ENCODE results near the gene SMIM45.

Gene SMIM45

GRCh38 chr22:41915035-41915785 lies 36.7 kb upstream of the SMIM45 start, which contains the start of gene SHISA8:
Gene SHISA8 (minus strand): TSS chr22:41915074. CDS start chr22:41914667, 407 bp downstream.
- in situ Hi-C loops (cut with MboI; ENCODE audit: low sequenced_read_pairs), result no loop called here

DNA sequence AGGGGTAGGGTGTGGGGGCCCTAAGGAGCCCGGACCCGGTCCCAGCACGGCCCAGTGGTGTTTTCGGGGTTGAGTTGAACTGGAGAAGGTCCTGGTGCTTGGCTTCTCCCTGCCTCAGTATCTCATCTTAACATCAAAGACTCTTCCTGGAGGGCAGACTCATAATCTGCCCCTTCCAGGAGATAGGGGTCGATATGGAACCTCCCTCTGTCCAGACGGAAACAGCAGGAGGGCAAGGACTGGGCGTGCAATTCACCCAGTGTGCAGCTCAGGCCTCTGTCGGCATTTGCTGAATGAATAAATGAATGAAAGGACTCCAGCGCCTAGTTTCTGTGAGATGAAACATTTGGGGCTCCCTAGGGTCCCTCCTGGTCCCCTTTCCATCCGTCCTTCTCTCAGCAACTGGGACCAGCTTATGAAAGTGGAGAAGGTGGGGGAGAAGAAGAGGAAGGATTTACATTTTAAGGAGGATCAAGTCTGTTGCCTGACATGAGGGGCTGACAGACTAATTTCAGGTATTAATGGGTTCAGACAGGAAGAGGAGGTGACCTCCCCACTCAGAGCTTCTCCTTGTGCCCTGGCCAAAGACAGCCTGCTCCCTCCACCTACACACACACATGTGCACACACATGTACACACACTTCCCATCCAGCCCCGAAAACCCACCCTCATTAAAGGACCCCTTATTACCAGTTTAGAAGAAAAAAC lies 36.0 kb upstream of the SMIM45 start:
- in situ Hi-C loops (cut with MboI; ENCODE audit: low sequenced_read_pairs), result no loop called here

DNA sequence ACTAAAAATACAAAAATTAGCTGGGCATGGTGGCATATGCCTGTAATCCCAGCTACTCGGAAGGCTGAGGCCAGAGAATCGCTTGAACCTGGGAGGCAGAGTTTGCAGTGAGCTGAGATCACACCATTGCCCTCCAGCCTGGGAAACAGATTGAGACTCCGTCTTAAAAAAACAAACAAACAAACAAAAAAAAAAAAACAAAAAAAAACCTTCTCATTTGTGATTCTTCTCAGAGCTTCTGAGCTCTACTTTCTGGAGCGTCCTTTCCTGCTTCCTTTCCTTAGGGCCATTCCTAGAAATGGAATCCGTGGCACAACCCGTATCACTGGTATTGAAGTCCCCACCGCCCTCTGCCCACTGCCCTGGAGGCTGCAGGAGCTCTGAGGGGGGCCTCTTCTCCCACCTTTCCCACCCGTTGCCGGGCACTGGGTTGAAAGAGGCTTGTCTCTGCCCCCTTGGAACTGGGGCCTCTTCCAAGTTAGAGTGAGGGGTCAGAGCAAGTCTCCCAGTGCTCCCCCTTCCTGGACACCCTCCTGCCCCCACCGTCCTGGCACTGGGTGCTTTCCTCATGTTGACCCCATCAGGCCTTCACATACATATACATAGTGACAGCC lies 35.1 kb upstream of the SMIM45 start:
- in situ Hi-C loops (cut with MboI; ENCODE audit: low sequenced_read_pairs), result no loop called here

- in situ Hi-C loops (cut with MboI; ENCODE audit: low sequenced_read_pairs), result no loop called here
These were observed 34.5 kb upstream of the SMIM45 start for GRCh38 chr22:41917375-41917902.

DNA sequence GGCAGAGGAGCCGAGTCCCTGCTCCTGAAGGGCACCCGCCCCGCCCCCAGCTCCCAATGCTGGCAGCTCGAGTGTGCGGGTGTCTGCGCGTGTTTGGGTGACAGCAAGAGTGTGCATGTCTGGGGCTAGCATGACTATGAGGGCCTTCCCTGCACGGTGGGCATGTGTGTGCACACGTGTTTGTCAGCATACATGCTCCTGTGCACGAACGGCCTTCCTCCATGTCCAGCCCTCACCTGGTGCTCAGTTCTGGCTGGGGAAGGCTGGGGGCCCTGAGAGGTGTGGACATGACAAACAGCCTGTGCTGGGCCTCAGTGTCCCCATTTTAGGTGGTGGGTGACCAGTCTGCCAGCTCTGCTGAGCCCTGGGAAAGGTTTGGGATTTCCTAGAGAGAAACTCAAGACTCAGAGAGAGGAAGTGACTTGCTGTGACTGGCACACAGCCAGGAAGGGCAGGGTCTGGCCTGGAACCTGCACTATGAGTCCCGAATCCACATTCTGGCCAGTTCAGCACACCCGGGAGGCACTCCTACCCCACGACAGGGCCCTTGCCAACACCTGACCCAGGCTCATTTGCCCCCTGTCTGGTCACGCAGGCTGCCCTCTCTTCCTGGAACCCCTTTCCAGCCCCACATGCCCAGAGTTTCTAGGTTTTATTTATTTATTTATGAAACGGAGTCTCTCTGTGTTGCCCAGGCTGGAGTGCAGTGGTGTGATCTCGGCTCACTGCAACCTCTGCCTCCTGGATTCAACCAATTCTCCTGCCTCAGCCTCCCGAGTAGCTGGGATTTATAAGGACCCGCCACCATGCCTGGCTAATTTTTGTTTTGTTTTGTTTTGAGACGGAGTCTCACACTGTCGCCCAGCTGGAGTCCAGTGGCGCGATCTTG lies 33.8 kb upstream of the SMIM45 start:
- in situ Hi-C loops (cut with MboI; ENCODE audit: low sequenced_read_pairs), result no loop called here

DNA sequence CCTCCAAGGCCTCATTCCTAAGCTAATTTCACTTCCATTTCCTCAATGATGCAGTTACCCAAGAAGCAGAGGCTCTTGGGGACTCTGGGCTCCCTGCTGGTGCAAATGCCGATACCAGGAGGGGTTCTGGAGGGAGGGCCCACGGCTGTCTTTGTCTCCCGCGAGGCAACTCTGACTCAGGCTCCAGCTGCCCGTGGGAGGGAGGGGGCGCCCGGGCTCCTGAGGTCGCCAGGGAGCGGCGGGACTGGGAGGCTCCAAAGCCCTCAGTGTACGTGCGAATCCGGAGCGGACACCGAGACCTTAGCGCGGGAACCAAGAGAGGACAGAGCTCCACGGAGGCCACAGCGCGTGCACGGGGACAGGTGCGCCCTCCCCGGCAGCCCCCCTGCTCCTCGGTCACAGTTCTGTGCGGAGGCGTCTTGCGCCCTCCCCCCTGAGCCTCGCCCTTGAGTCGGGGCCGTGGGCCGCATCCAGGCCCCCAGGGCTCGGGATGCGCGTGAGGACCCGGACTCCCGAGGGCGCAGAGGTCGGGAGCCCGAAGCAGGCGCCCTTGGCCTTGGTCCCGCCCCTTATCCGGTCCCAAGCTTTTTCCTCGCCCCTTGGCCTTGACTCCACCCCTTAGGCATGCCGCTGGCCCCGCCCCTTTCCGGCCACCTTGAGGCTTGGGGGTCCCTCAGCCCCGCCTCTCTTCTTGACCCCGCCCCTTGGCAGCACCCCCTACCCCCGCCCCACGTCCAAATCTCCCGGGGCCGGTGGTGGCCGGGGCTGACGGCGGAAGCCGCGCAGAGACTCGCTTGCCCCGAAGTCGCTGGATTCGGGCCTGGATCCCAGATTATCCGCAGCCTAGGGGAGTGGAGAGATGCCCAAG lies 32.4 kb upstream of the SMIM45 start:
- in situ Hi-C loops (cut with MboI; ENCODE audit: low sequenced_read_pairs), result no loop called here

GRCh38 chr22:41920271-41920976 lies 31.5 kb upstream of the SMIM45 start:
- in situ Hi-C loops (cut with MboI; ENCODE audit: low sequenced_read_pairs), result no loop called here

GRCh38 chr22:41922328-41922727 lies 29.6 kb upstream of the SMIM45 start:
- in situ Hi-C loops (cut with MboI; ENCODE audit: low sequenced_read_pairs), result no loop called here

DNA sequence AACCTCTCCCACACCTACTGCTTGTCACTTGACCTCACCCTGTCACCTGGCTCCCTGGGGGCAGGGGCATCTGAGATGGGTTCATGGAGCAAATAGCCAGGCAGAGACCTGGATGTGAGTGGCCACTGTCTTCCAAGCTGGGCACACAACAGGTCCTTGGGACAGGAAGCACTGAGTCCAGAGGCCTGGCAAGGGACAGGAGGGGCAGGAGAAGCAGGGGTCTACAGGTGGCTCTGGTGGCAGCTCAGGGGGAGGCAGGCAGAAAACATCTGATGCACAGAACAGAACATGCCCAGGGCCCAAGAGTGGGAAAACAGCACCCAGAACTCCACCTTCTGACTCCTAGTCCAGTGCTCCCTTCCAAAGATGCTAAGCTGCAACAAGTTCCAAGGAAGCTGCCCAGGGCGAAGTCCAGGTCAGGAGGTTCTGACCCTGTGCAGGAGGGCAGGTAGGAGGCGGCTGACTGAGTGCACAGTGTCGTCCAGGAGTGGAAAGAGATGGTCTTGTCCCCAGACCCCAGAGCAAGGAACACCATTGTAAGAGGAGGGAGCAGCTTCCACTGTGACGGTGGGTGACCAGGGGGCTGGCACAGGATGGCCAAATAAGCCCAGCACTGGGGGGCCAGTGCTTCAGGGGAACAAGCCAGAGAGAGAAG lies 28.9 kb upstream of the SMIM45 start:
- in situ Hi-C loops (cut with MboI; ENCODE audit: low sequenced_read_pairs), result no loop called here

- in situ Hi-C loops (cut with MboI; ENCODE audit: low sequenced_read_pairs), result no loop called here
These were observed 28.2 kb upstream of the SMIM45 start for GRCh38 chr22:41923595-41924276.

- in situ Hi-C loops (cut with MboI; ENCODE audit: low sequenced_read_pairs), result no loop called here
These were observed 26.0 kb upstream of the SMIM45 start for GRCh38 chr22:41925783-41926460.

GRCh38 chr22:41927813-41928212 lies 24.1 kb upstream of the SMIM45 start:
- in situ Hi-C loops (cut with MboI; ENCODE audit: low sequenced_read_pairs), result no loop called here

GRCh38 chr22:41928593-41929417 lies 23.1 kb upstream of the SMIM45 start:
- in situ Hi-C loops (cut with MboI; ENCODE audit: low sequenced_read_pairs), result no loop called here

DNA sequence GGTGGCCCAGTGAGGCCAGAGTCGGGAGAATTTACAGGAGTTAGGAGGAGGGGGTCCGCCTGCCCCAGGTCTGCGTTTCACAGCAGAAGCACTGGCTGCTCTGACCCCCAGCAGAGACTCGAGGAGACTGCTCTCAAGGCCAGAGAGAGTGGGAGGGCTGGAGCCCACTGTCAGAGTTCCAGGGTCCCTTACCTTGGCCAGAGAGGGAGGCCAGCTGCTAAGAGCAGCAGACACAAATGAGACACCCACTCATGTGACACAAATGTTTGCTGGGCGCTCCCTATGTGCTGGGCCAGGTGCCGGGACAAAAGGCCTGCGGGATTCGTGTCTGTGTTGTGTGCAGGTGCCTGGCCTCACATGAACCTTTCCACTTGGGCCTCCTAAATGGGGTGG lies 22.5 kb upstream of the SMIM45 start:
- in situ Hi-C loops (cut with MboI; ENCODE audit: low sequenced_read_pairs), result no loop called here

- in situ Hi-C loops (cut with MboI; ENCODE audit: low sequenced_read_pairs), result no loop called here
These were observed 20.2 kb upstream of the SMIM45 start for GRCh38 chr22:41931701-41932269.

DNA sequence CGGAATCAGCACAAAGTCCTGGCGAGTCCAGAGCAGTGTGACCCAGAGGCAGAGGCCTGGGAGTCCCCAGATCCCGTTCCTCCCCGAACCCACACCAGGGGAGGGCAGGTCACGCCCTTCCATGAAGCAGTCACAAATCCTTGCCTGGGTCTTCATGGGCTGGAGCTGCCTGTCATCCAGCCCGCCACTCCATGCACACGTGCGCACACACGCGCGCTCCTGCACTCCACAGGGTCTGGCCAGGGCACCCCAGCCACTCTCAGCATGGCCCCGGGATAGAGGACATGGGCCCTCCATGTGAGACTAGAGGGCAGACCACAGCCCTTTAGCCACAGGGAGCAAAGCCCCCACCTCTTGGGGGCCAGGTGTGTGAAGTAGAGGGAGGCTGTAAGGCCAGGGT lies 19.6 kb upstream of the SMIM45 start:
- in situ Hi-C loops (cut with MboI; ENCODE audit: low sequenced_read_pairs), result no loop called here

Data from HL-60/S4 treated with phorbol 12-myristate 13-acetate at 8.2 ng/mL for 4 days and 3 days (cell line).